Esophagus squamous epithelium (tissue), 5 donors: Measurements from ENCODE around the gene IGFBP1. TPM values are rescaled to one million over a fixed set of nuclear protein-coding genes. Genes with fewer than 3 reads are reported as not detected.

Source experiments
- DNase-seq: peaks from one replicate; lab custom pipeline; 2025; lab: John Stamatoyannopoulos, UW
- H3K27ac ChIP-seq, 4 donors: fragments of 200-600 bp; sonication (generic); one replicate each; pipeline ENCODE4 v1.5.1; 2016 to 2019; ENCODE audit warnings: mild to moderate bottlenecking in 1 of 4
- H3K27me3 ChIP-seq, 4 donors: fragments of 200-600 bp; sonication (generic); 1 replicate in 3 of 4; 2 replicates in 1 of 4; pipeline versions ENCODE4 v1.5.1 to v1.6.0; 2017 to 2021; ENCODE audit warnings: antibody characterized with exemption in 1 of 4
- H3K36me3 ChIP-seq, 3 donors: fragments of 200-600 bp; sonication (generic); one replicate each; pipeline ENCODE4 v1.5.1; 2016 to 2019
- H3K4me1 ChIP-seq, 3 donors: fragments of 200-600 bp; sonication (generic); one replicate each; pipeline ENCODE4 v1.5.1; 2017 to 2019
- H3K4me3 ChIP-seq, 4 donors: fragments of 200-600 bp; sonication (generic); 1 replicate in 3 of 4; 2 replicates in 1 of 4; pipeline ENCODE4 v1.5.1; 2016 to 2019; ENCODE audit warnings: mild to moderate bottlenecking in 2 of 4, moderate library complexity in 1 of 4
- H3K9me3 ChIP-seq, 3 donors: fragments of 200-600 bp; sonication (generic); one replicate each; pipeline ENCODE4 v1.5.1; 2016 to 2019
- CTCF ChIP-seq, 6 experiments: fragments of 450-650 bp in 4 of 6; fragments of 200-600 bp in 2 of 6; sonication (generic) in 2 of 6; IDR thresholded peaks; one replicate each; pipeline ENCODE4 v1.5.1; 2016 to 2019; ENCODE audit warnings: antibody characterized with exemption in 6 of 6, mild to moderate bottlenecking in 4 of 6, moderate library complexity in 4 of 6
- POLR2A ChIP-seq, 4 donors: fragments of 450-650 bp; IDR thresholded peaks; one replicate each; pipeline ENCODE4 v1.6.1; 2017; ENCODE audit warnings: antibody characterized with exemption in 4 of 4, mild to moderate bottlenecking in 4 of 4, moderate library complexity in 3 of 4
- WGBS, 2 donors: methylation state at CpG; one replicate each; pipeline ENCODE4 v1.1.5; 2018; 5-methylcytosine and 5-hydroxymethylcytosine counted together
- intact Hi-C: fragments of 100-400 bp; cut with DNase I; formaldehyde crosslinking; loops from one replicate; pipeline ENCODE4 v1.15.0; 2022
- small RNA-seq, 4 donors: library from RNA; depleted of rRNA; stranded (forward); fragments of <200 nt; gene quantifications; one replicate each; pipeline ENCODE3, GENCODE V24; 2016
- total RNA-seq, 4 donors: library from RNA; depleted of rRNA; stranded (reverse); fragments of >200 nt; gene quantifications; one replicate each; pipeline ENCODE4 v1.1.0, GENCODE V29; 2016
- donor health status: DM: yes; HTN: yes; CAD: no.

The IGFBP1 gene
- total RNA-seq, 4 donors from 2014 or later, result not detected

GRCh38 chr7:45940939-45941338, 52.7 kb downstream of the IGFBP1 start:
- H3K4me1 ChIP-seq, result no peaks in the 10 kb centered on the region
- H3K27me3 ChIP-seq, result peaks cover 0 to 7% (median 0%) of the 10 kb centered on the region in 4 donors
- 63 to 64% methylated on average over 7 of the region's 7 CpGs for WGBS, 2 donors
- no peak for TF ChIP-seq CTCF (IDR thresholded peaks at IDR 0.05)
- no peak for TF ChIP-seq POLR2A (IDR thresholded peaks at IDR 0.05)
- H3K4me3 ChIP-seq, result no peak overlapping the region
- H3K9me3 ChIP-seq, result no peaks in the 10 kb centered on the region
- H3K36me3 ChIP-seq, result no peaks in the 10 kb centered on the region
- no peak overlapping the region for H3K27ac ChIP-seq
- intact Hi-C loops, result no loop called here
- no peak for DNase-seq

Small RNA genes lying within 50 kb of the gene (small RNA-seq; reads per million reads assigned to genes)
- gene RNU6-326P, result 0 reads per million in 4 donors

Other genes starting within 250 kb of the IGFBP1 start
- gene CCDC201, start 15.4 kb upstream of the IGFBP1 start, total RNA-seq, result not detected
- 10 to 100 TPM; 11.8 to 68.4 (median 47.9) TPM for gene IGFBP3, start 32.8 kb downstream of the IGFBP1 start, total RNA-seq